AML-193 (cell line): ENCODE measurements around the gene XPO1.
A peak's percentile ranks its signal among the peaks of the same experiment; 100 is the strongest.
"Not testable (repeated sequence)": the region's sequence is repeated elsewhere in the genome, so short reads cannot be mapped to it uniquely, and the experiment has no call there.

ENCODE experiments used
- DNase-seq, 2 experiments: peaks; one replicate each; lab custom pipeline; 2025; lab: John Stamatoyannopoulos, UW

XPO1 gene

GRCh38 chr2:61538200-61538919 lies at the start of gene XPO1:
TSS of gene XPO1 (minus strand) at chr2:61538356. CDS start at chr2:61533897, 4,459 bp downstream.
- DNase-seq: peak; percentile 98

- not testable (repeated sequence) for DNase-seq
Observed at GRCh38 chr2:61586928-61587327, 48.8 kb upstream of the XPO1 start.

GRCh38 chr2:61585383-61585782 lies 47.2 kb upstream of the XPO1 start:
- DNase-seq: no peak

GRCh38 chr2:61584368-61584767 lies 46.2 kb upstream of the XPO1 start:
- DNase-seq: not testable (repeated sequence)

GRCh38 chr2:61582165-61582564 lies 44.0 kb upstream of the XPO1 start:
- no peak for DNase-seq

- DNase-seq: no peak
Observed at GRCh38 chr2:61581716-61582115, 43.6 kb upstream of the XPO1 start.

GRCh38 chr2:61575447-61575859 lies 37.3 kb upstream of the XPO1 start:
- DNase-seq: no peak

- no peak for DNase-seq
Observed at GRCh38 chr2:61566566-61566965, 28.4 kb upstream of the XPO1 start.

- DNase-seq: no peak
Observed at GRCh38 chr2:61562615-61563014, 24.5 kb upstream of the XPO1 start.

- DNase-seq: no peak
Observed at GRCh38 chr2:61558160-61558559, 20.0 kb upstream of the XPO1 start.

GRCh38 chr2:61557381-61557780 lies 19.2 kb upstream of the XPO1 start:
- no peak for DNase-seq

GRCh38 chr2:61554604-61555003 lies 16.4 kb upstream of the XPO1 start:
- DNase-seq: no peak

GRCh38 chr2:61550375-61551209 lies 12.4 kb upstream of the XPO1 start:
- DNase-seq: no peak

- DNase-seq: no peak
Observed at GRCh38 chr2:61549546-61549945, 11.4 kb upstream of the XPO1 start.

- no peak for DNase-seq
Observed at GRCh38 chr2:61543062-61543461, 4.9 kb upstream of the XPO1 start.

- not testable (repeated sequence) for DNase-seq
Observed at GRCh38 chr2:61540167-61540566, 2.0 kb upstream of the XPO1 start.

GRCh38 chr2:61538920-61539520 lies 864 bp upstream of the XPO1 start:
- peak in 1 of 2 experiments; percentile 19 for DNase-seq

- no peak for DNase-seq
Observed at GRCh38 chr2:61537950-61538199, 281 bp downstream of the XPO1 start.

GRCh38 chr2:61537277-61537949 lies 743 bp downstream of the XPO1 start:
- DNase-seq: no peak

- peak; percentile 76 to 78 for DNase-seq
Observed at GRCh38 chr2:61536572-61537276, 1.4 kb downstream of the XPO1 start.

GRCh38 chr2:61536180-61536571 lies 2.0 kb downstream of the XPO1 start:
- DNase-seq: no peak

GRCh38 chr2:61535449-61535848 lies 2.7 kb downstream of the XPO1 start:
- DNase-seq: no peak
